ENCODE data around the gene TOMM20. TPM values are rescaled to one million over a fixed set of nuclear protein-coding genes. Genes with fewer than 3 reads are reported as not detected.

TOMM20 gene
- total RNA-seq, 1 donor from 2014 or later: 212 TPM

GRCh38 chr1:235075048-235075776 is 53.4 kb downstream of the TOMM20 start:
- Mint-ChIP-seq H3K36me3 (no peaks in the 10 kb centered on the region), H3K27me3 (ENCODE audit: insufficient read depth, low read depth) (peaks cover 8% of the 10 kb centered on the region), H3K27ac (no peak overlapping the region), H3K4me1 (peaks cover 28% of the 10 kb centered on the region), H3K9me3 (no peaks in the 10 kb centered on the region), H3K4me3 (peak overlapping the region; percentile 16)
- Histone ChIP-seq H3K4me1 (peaks cover 25% of the 10 kb centered on the region), H3K36me3 (no peaks in the 10 kb centered on the region), H3F3A (ENCODE audit: low read depth) (peaks cover 36% of the 10 kb centered on the region), H3K27ac (no peak overlapping the region), H3K9ac (no peak overlapping the region), H3K4me3 (no peak overlapping the region), H2AFZ (replicated peaks) (no peak overlapping the region), H3K27me3 (no peaks in the 10 kb centered on the region), H3K9me3 (ENCODE audit: low read depth) (no peaks in the 10 kb centered on the region), H4K20me1 (ENCODE audit: low read depth) (no peaks in the 10 kb centered on the region), H3K79me2 (ENCODE audit: low read depth) (no peaks in the 10 kb centered on the region), H3K4me2 (no peak overlapping the region)
- DNase-seq (ENCODE audit: low spot score): no peak
- TF ChIP-seq EZH2phosphoT487 (IDR thresholded peaks at IDR 0.05) (no peak), EZH2 (IDR thresholded peaks at IDR 0.05) (no peak), CTCF (IDR thresholded peaks at IDR 0.05) (no peak)

GRCh38 chr1:235074523-235075047 is 54.1 kb downstream of the TOMM20 start:
- H3K9ac ChIP-seq: no peak overlapping the region
- no peaks in the 10 kb centered on the region for H3K9me3 Mint-ChIP-seq
- H3K27me3 Mint-ChIP-seq (ENCODE audit: insufficient read depth, low read depth): peaks cover 8% of the 10 kb centered on the region
- peaks cover 23% of the 10 kb centered on the region for H3K4me1 ChIP-seq
- H3F3A ChIP-seq (ENCODE audit: low read depth): peaks cover 30% of the 10 kb centered on the region
- H2AFZ ChIP-seq (replicated peaks): no peak overlapping the region
- TF ChIP-seq CTCF (IDR thresholded peaks at IDR 0.05): no peak
- no peaks in the 10 kb centered on the region for H3K9me3 ChIP-seq (ENCODE audit: low read depth)
- no peaks in the 10 kb centered on the region for H3K36me3 Mint-ChIP-seq
- peaks cover 31% of the 10 kb centered on the region for H3K4me1 Mint-ChIP-seq
- H3K27me3 ChIP-seq: no peaks in the 10 kb centered on the region
- no peak overlapping the region for H3K4me2 ChIP-seq
- no peak overlapping the region for H3K4me3 Mint-ChIP-seq
- DNase-seq (ENCODE audit: low spot score): peak; percentile 70
- H4K20me1 ChIP-seq (ENCODE audit: low read depth): no peaks in the 10 kb centered on the region
- no peak overlapping the region for H3K4me3 ChIP-seq
- no peaks in the 10 kb centered on the region for H3K36me3 ChIP-seq
- peak overlapping the region; percentile 64 for H3K27ac Mint-ChIP-seq
- H3K79me2 ChIP-seq (ENCODE audit: low read depth): no peaks in the 10 kb centered on the region
- H3K27ac ChIP-seq: no peak overlapping the region

- Histone ChIP-seq H3K9ac (no peak overlapping the region), H2AFZ (replicated peaks) (no peak overlapping the region)
Measured at GRCh38 chr1:235073968-235074522, 54.6 kb downstream of the TOMM20 start.

More at GRCh38 chr1:235073968-235074522, 54.6 kb downstream of the TOMM20 start:
- H3K4me1 ChIP-seq: peaks cover 17% of the 10 kb centered on the region
- Mint-ChIP-seq H3K27ac (peak overlapping the region; percentile 64), H3K36me3 (no peaks in the 10 kb centered on the region), H3K27me3 (ENCODE audit: insufficient read depth, low read depth) (peaks cover 8% of the 10 kb centered on the region), H3K9me3 (no peaks in the 10 kb centered on the region), H3K4me3 (no peak overlapping the region), H3K4me1 (peaks cover 31% of the 10 kb centered on the region)
- no peaks in the 10 kb centered on the region for H4K20me1 ChIP-seq (ENCODE audit: low read depth)
- no peak for DNase-seq (ENCODE audit: low spot score)
- no peak overlapping the region for H3K4me2 ChIP-seq
- H3K36me3 ChIP-seq: no peaks in the 10 kb centered on the region
- no peaks in the 10 kb centered on the region for H3K79me2 ChIP-seq (ENCODE audit: low read depth)
- no peak for TF ChIP-seq EZH2 (IDR thresholded peaks at IDR 0.05)
- no peak for TF ChIP-seq CTCF (IDR thresholded peaks at IDR 0.05)
- TF ChIP-seq EZH2phosphoT487 (IDR thresholded peaks at IDR 0.05): no peak
- no peaks in the 10 kb centered on the region for H3K9me3 ChIP-seq (ENCODE audit: low read depth)
- no peak overlapping the region for H3K27ac ChIP-seq
- no peak overlapping the region for H3K4me3 ChIP-seq
- H3K27me3 ChIP-seq: no peaks in the 10 kb centered on the region
- H3F3A ChIP-seq (ENCODE audit: low read depth): peaks cover 25% of the 10 kb centered on the region

All from neural progenitor cell (in vitro differentiated cells).